KMS-11 (cell line): ENCODE results near the gene GALP.

ENCODE experiments used
- H2AFZ ChIP-seq: fragments of 200-600 bp; sonication (generic); 2 replicates; pipeline ENCODE4 v1.6.1; 2016; ENCODE audit warnings: antibody characterized with exemption, mixed run types, low read depth
- H3K27ac ChIP-seq: fragments of 200-600 bp; sonication (generic); 2 replicates; pipeline ENCODE4 v1.6.1; 2016; ENCODE audit warnings: mild to moderate bottlenecking, mixed run types
- H3K27me3 ChIP-seq: fragments of 200-600 bp; sonication (generic); 2 replicates; pipeline ENCODE4 v1.6.1; 2017; ENCODE audit warnings: mild to moderate bottlenecking, low read depth, mixed run types, moderate library complexity; ENCODE audit not compliant: insufficient read depth
- H3K36me3 ChIP-seq: fragments of 200-600 bp; sonication (generic); 2 replicates; pipeline ENCODE4 v1.6.1; 2017; ENCODE audit warnings: mild to moderate bottlenecking, mixed run types; ENCODE audit not compliant: insufficient read depth
- H3K4me1 ChIP-seq: fragments of 200-600 bp; sonication (generic); 2 replicates; pipeline ENCODE4 v1.6.1; 2016; ENCODE audit warnings: mild to moderate bottlenecking, low read depth, mixed run types; ENCODE audit not compliant: poor library complexity, severe bottlenecking
- H3K4me2 ChIP-seq: fragments of 200-600 bp; sonication (generic); 2 replicates; pipeline ENCODE4 v1.7.0; 2016; ENCODE audit warnings: mild to moderate bottlenecking, mixed run types
- H3K4me3 ChIP-seq: fragments of 200-600 bp; sonication (generic); IDR thresholded peaks from 2 replicates; pipeline ENCODE4 v1.6.1; 2017; ENCODE audit warnings: low read depth, low read length, mixed read lengths; ENCODE audit not compliant: insufficient read depth
- H3K79me2 ChIP-seq: fragments of 200-600 bp; sonication (generic); 2 replicates; pipeline ENCODE4 v1.6.1; 2016; ENCODE audit warnings: low read depth, mixed run types; ENCODE audit not compliant: insufficient read depth
- H3K9ac ChIP-seq: fragments of 200-600 bp; sonication (generic); 2 replicates; pipeline ENCODE4 v1.6.1; 2016; ENCODE audit warnings: mild to moderate bottlenecking, mixed run types
- H4K20me1 ChIP-seq: fragments of 200-600 bp; sonication (generic); 2 replicates; pipeline ENCODE4 v1.6.1; 2016; ENCODE audit warnings: mild to moderate bottlenecking, mixed run types; ENCODE audit not compliant: insufficient read depth
- TF ChIP-seq, protein P1 (sequence below): fragments of 200-600 bp; sonication (generic); conservative IDR thresholded peaks from 2 replicates; pipeline ENCODE4 v1.6.1; 2017; ENCODE audit warnings: low read depth, mild to moderate bottlenecking, antibody characterized with exemption, low read length, moderate library complexity, mixed read lengths

Gene GALP

GRCh38 chr19:56142087-56142787 lies 33.6 kb upstream of the GALP start:
- Histone ChIP-seq H3K27ac (no peak overlapping the region), H3K36me3 (no peaks in the 10 kb centered on the region), H3K27me3 (no peaks in the 10 kb centered on the region), H3K79me2 (peaks cover 8% of the 10 kb centered on the region; the same call in 1 of the 2 replicates), H2AFZ (no peak overlapping the region), H3K4me3 (no peak overlapping the region), H3K9ac (no peak overlapping the region), H3K4me1 (peaks cover 12% of the 10 kb centered on the region), H4K20me1 (no peaks in the 10 kb centered on the region), H3K4me2 (peak overlapping the region; percentile 33; the same call in 1 of the 2 replicates)
- TF ChIP-seq, protein P1, sequence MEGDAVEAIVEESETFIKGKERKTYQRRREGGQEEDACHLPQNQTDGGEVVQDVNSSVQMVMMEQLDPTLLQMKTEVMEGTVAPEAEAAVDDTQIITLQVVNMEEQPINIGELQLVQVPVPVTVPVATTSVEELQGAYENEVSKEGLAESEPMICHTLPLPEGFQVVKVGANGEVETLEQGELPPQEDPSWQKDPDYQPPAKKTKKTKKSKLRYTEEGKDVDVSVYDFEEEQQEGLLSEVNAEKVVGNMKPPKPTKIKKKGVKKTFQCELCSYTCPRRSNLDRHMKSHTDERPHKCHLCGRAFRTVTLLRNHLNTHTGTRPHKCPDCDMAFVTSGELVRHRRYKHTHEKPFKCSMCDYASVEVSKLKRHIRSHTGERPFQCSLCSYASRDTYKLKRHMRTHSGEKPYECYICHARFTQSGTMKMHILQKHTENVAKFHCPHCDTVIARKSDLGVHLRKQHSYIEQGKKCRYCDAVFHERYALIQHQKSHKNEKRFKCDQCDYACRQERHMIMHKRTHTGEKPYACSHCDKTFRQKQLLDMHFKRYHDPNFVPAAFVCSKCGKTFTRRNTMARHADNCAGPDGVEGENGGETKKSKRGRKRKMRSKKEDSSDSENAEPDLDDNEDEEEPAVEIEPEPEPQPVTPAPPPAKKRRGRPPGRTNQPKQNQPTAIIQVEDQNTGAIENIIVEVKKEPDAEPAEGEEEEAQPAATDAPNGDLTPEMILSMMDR = no peak

DNA sequence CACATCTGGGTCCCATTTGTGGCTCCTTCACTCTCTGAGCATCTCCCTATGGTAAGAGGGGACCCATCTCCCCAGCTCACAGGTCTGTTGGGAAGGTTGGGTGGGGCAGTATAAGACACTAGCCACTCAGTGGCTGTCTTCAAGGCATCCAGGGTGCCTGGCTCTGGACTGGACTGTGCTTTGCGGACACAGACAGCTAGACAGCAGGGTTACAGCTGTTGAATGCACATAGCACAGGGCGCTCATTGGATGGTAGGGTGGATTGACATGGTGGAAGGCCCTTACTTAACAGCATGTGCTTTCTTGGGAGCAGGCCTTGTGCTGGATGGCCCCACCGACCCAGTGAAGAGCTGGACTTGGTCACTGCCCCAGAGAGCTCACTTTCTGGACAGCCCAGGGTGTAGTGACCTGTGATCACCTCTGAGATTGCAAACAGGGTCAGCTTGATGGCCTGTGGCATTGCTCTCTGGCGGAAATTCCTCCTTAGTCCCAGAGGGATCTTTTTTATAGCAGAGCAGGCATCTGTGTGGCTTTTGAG lies 32.8 kb upstream of the GALP start:
- no peak overlapping the region for H3K4me3 ChIP-seq
- peaks cover 8% of the 10 kb centered on the region; the same call in 1 of the 2 replicates for H3K79me2 ChIP-seq
- no peak overlapping the region for H3K4me2 ChIP-seq
- TF ChIP-seq, protein P1 = no peak
- H3K27ac ChIP-seq = no peak overlapping the region
- no peaks in the 10 kb centered on the region for H4K20me1 ChIP-seq
- H3K9ac ChIP-seq = no peak overlapping the region
- no peaks in the 10 kb centered on the region for H3K36me3 ChIP-seq
- H2AFZ ChIP-seq = no peak overlapping the region
- H3K27me3 ChIP-seq = no peaks in the 10 kb centered on the region
- peaks cover 12% of the 10 kb centered on the region for H3K4me1 ChIP-seq

DNA sequence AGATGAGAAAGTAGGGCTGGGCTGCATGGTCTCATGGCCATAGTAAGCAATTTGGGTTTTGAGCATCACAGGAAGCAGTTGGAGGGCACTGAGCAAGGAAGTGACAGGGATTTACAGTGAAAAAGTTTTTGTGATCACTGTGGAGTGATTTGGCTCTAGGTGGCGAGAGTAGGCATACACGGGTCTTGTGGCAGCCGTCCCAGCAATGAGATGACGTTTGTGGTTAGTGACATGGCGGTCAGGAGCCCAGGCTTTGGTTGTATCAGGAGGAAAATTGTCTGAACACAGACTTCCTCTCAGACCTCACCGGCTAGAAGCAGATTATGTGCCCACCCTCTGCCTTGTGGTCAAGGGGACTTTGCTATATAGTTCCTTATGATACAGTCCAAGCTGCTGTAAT lies 31.4 kb upstream of the GALP start:
- Histone ChIP-seq H4K20me1 (no peaks in the 10 kb centered on the region), H3K4me3 (no peak overlapping the region), H3K4me1 (peaks cover 9% of the 10 kb centered on the region), H3K27me3 (no peaks in the 10 kb centered on the region), H3K27ac (no peak overlapping the region), H3K36me3 (no peaks in the 10 kb centered on the region), H3K4me2 (no peak overlapping the region), H3K79me2 (peaks cover 8% of the 10 kb centered on the region; the same call in 1 of the 2 replicates), H2AFZ (no peak overlapping the region), H3K9ac (no peak overlapping the region)
- TF ChIP-seq, protein P1 = no peak

DNA sequence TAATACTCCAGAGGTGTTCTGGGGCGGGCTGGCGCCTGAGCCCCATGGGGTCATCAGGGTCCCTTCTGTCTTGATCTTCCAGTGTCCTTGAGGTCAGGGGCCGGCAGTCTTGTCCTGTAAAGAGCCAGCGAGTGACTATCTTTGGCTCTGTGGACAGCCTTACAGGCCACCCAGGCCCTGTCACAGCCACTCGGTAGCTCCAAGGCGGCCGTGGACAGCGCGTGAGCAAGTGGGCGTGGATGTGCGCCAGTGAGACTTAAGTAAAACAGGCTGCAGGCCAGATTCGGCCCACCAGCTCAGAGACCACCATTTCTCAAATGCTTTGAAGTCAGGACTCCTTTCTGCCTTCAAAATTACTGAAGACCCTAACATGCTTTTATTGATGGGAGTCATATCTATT lies 31.0 kb upstream of the GALP start:
- H3K4me2 ChIP-seq = no peak overlapping the region
- H3K9ac ChIP-seq = no peak overlapping the region
- TF ChIP-seq, protein P1 = no peak
- H3K27ac ChIP-seq = no peak overlapping the region
- peaks cover 4% of the 10 kb centered on the region for H3K4me1 ChIP-seq
- no peaks in the 10 kb centered on the region for H3K27me3 ChIP-seq
- no peak overlapping the region for H2AFZ ChIP-seq
- no peaks in the 10 kb centered on the region for H3K36me3 ChIP-seq
- no peaks in the 10 kb centered on the region for H4K20me1 ChIP-seq
- peaks cover 8% of the 10 kb centered on the region; the same call in 1 of the 2 replicates for H3K79me2 ChIP-seq
- H3K4me3 ChIP-seq = no peak overlapping the region
